ENCODE results near the gene SERPINB11. TPM values are rescaled to one million over a fixed set of nuclear protein-coding genes. Genes with fewer than 3 reads are reported as not detected.
"Not testable (repeated sequence)": the region's sequence is repeated elsewhere in the genome, so short reads cannot be mapped to it uniquely, and the experiment has no call there.

Gene SERPINB11
- not detected in 2 replicates for total RNA-seq (2013; cell fraction: nucleolus; rRNA removed)
- total RNA-seq (2014; rRNA removed), result not detected in 2 replicates
- total RNA-seq (2014; rRNA removed; fragmentation: Illumina TruSeq; extraction: Trizol), result not detected in 2 replicates
- not detected in 2 replicates for total RNA-seq (2021)
- not detected for polyA plus RNA-seq (2011; ENCODE audit: low read depth)
- polyA plus RNA-seq (2011; rRNA removed), result not detected in 2 replicates
- not detected in 2 replicates for polyA plus RNA-seq (2011; cell fraction: cytosol; rRNA removed)
- polyA plus RNA-seq (2011; cell fraction: nucleus; rRNA removed), result not detected in 2 replicates
- polyA plus RNA-seq (2012), result not detected in 2 replicates
- not detected in 2 replicates for polyA plus RNA-seq (2014; fragmentation: Illumina TruSeq; extraction: Trizol)
- not detected for polyA plus RNA-seq (2014; fragmentation: Nextera tagmentation; extraction: Ambion mirVana)
- not detected in 2 replicates for polyA plus RNA-seq (2014; rRNA removed)
- not detected for polyA plus RNA-seq (2016; fragmentation: Nextera tagmentation; extraction: Ambion mirVana)
- polyA minus RNA-seq (2011; rRNA and poly(A)+ RNA removed), result not detected in 2 replicates
- polyA minus RNA-seq (2011; cell fraction: cytosol; rRNA and poly(A)+ RNA removed), result not detected in 2 replicates
- polyA minus RNA-seq (2011; cell fraction: nucleus; rRNA and poly(A)+ RNA removed), result not detected in 2 replicates
- Bru-seq, nascent RNA, result not detected
- BruChase-seq, experiment 1, labeled RNA remaining after a 6-hour chase, result not detected
- BruChase-seq, experiment 2, labeled RNA remaining after a 2-hour chase, result not detected
- long read RNA-seq, experiment 1, result 0 reads
- long read RNA-seq, experiment 2, partial matches to known transcripts, result 0 of 1 reads
- long read RNA-seq, experiment 2, other reads (novel, unspliced or antisense), result 1 of 1 reads

GRCh38 chr18:63702660-63703059 lies at the start of gene SERPINB11:
Gene SERPINB11 (plus strand): TSS chr18:63702960. CDS start chr18:63710194, 7,234 bp downstream.
- H2AFZ ChIP-seq (ENCODE audit: control insufficient read depth, low read depth, low read length), result no peak within 1 kb of the TSS

GRCh38 chr18:63658920-63659319 lies 43.8 kb upstream of the SERPINB11 start:
- FAIRE-seq; RAD21 ChIA-PET (ENCODE audit: unreplicated experiment): not testable (repeated sequence)

More at GRCh38 chr18:63702660-63703059, at the start of gene SERPINB11:
- no peaks in the 10 kb centered on the region for H3K36me3 ChIP-seq (ENCODE audit: control insufficient read depth in 2 of 2, insufficient read depth in 2 of 2, low read length in 1 of 2)
- in situ Hi-C loops (cut with MboI), result no loop called here
- FAIRE-seq (no peak), ATAC-seq (no peak), DNase-seq (ENCODE audit: low read depth, low spot score) (no peak)
- intact Hi-C loops (cut with micrococcal nuclease; ENCODE audit: unreplicated experiment), result no loop called here
- no peaks in the 10 kb centered on the region for H3K9me3 ChIP-seq (replicated peaks; ENCODE audit: control insufficient read depth, insufficient read depth, low read length)
- no TSS peak for BruUV-seq (replicated peaks)
- no peaks in the 10 kb centered on the region for H4K20me1 ChIP-seq (ENCODE audit: control insufficient read depth, insufficient read depth)
- H3K9ac ChIP-seq (ENCODE audit: control insufficient read depth, insufficient read depth, low read length), result no peak within 1 kb of the TSS
- H3K4me2 ChIP-seq (ENCODE audit: control insufficient read depth, insufficient read depth), result no peak within 1 kb of the TSS
- no peak within 1 kb of the TSS for H3K27ac ChIP-seq (ENCODE audit: control insufficient read depth, insufficient read depth)
- SMC1A ChIA-PET (ENCODE audit: uncharacterized antibody, unreplicated experiment), result no interaction called here
- no peak within 1 kb of the TSS for H3K4me3 ChIP-seq
- CTCF ChIA-PET, result no interaction called here
- no peaks in the 10 kb centered on the region for H3K79me2 ChIP-seq (ENCODE audit: control insufficient read depth, insufficient read depth, low read length)
- TF ChIP-seq HDGF (IDR thresholded peaks at IDR 0.05) (no peak), ZBED1 (IDR thresholded peaks at IDR 0.05; ENCODE audit: borderline replicate concordance) (no peak), POLR2AphosphoS5 (IDR thresholded peaks at IDR 0.05; ENCODE audit: low read length) (no peak), SPI1 (IDR thresholded peaks at IDR 0.05; ENCODE audit: borderline replicate concordance, insufficient read depth, low read depth, low read length) (no peak), USF1 (IDR thresholded peaks at IDR 0.05; ENCODE audit: borderline replicate concordance, extremely low read length, insufficient read depth, low read depth, low read length) (no peak), TAF1 (IDR thresholded peaks at IDR 0.05; ENCODE audit: borderline replicate concordance, low read depth, low read length) (no peak), PAX8 (IDR thresholded peaks at IDR 0.05) (no peak), TCF3 (IDR thresholded peaks at IDR 0.05; ENCODE audit: borderline replicate concordance, insufficient read depth, low read depth, low read length) (no peak)
- POLR2A ChIA-PET, result no interaction called here
- no peaks in the 10 kb centered on the region for H3K4me1 ChIP-seq (ENCODE audit: control insufficient read depth, insufficient read depth, low read length)
- RAD21 ChIA-PET (ENCODE audit: unreplicated experiment), result no interaction called here
- 24% methylated on average over 2 of the region's 2 CpGs for WGBS (ENCODE audit: insufficient coverage, insufficient replicate concordance, low lambda C conversion rate, missing lambda C conversion rate)
- no peaks in the 10 kb centered on the region; a peak in 1 of 4 replicates for H3K27me3 ChIP-seq (replicated peaks in 1 of 2; ENCODE audit: control insufficient read depth in 2 of 2, insufficient read depth in 2 of 2, low read length in 1 of 2)

More at GRCh38 chr18:63658920-63659319, 43.8 kb upstream of the SERPINB11 start:
- H3K9me3 ChIP-seq (replicated peaks; ENCODE audit: control insufficient read depth, insufficient read depth, low read length); H3K36me3 ChIP-seq (ENCODE audit: control insufficient read depth in 2 of 2, insufficient read depth in 2 of 2, low read length in 1 of 2); POLR2A ChIA-PET; BruUV-seq (replicated peaks); H3K27me3 ChIP-seq (replicated peaks in 1 of 2; ENCODE audit: control insufficient read depth in 2 of 2, insufficient read depth in 2 of 2, low read length in 1 of 2); H2AFZ ChIP-seq (ENCODE audit: control insufficient read depth, low read depth, low read length); H3K79me2 ChIP-seq (ENCODE audit: control insufficient read depth, insufficient read depth, low read length); H3K4me3 ChIP-seq; ATAC-seq; H3K9ac ChIP-seq (ENCODE audit: control insufficient read depth, insufficient read depth, low read length); DNase-seq (ENCODE audit: low read depth, low spot score); H4K20me1 ChIP-seq (ENCODE audit: control insufficient read depth, insufficient read depth); CTCF ChIA-PET; H3K4me1 ChIP-seq (ENCODE audit: control insufficient read depth, insufficient read depth, low read length); H3K27ac ChIP-seq (ENCODE audit: control insufficient read depth, insufficient read depth); H3K4me2 ChIP-seq (ENCODE audit: control insufficient read depth, insufficient read depth); SMC1A ChIA-PET (ENCODE audit: uncharacterized antibody, unreplicated experiment); in situ Hi-C loops (cut with MboI): not testable (repeated sequence)
- intact Hi-C loops (cut with micrococcal nuclease; ENCODE audit: unreplicated experiment), result loop anchor here (2.0 kb wide), 1 partner anchor 18 kb away; no protein-coding TSS in a partner anchor
- 51% methylated on average over 4 of the region's 4 CpGs for WGBS (ENCODE audit: insufficient coverage, insufficient replicate concordance, low lambda C conversion rate, missing lambda C conversion rate)

Data from GM12878 (cell line).